HFFc6 (cell line): ENCODE results near the gene CMIP. TPM values are rescaled to one million over a fixed set of nuclear protein-coding genes. Genes with fewer than 3 reads are reported as not detected.

Experiments
- DNase-seq: peaks from one replicate; pipeline ENCODE4 v3.0.0-alpha.2; 2018
- H3K27ac Mint-ChIP-seq: 2 replicates; pipeline ENCODE4 v1.8.0; 2020; ENCODE audit warnings: mild to moderate bottlenecking, mixed read lengths
- H3K27me3 Mint-ChIP-seq: 2 replicates; pipeline ENCODE4 v1.8.0; 2021; ENCODE audit warnings: mild to moderate bottlenecking, moderate library complexity, mixed read lengths; ENCODE audit not compliant: insufficient read depth
- H3K36me3 Mint-ChIP-seq: 2 replicates; pipeline ENCODE4 v1.8.0; 2021; ENCODE audit warnings: low read depth, mixed read lengths
- H3K4me1 Mint-ChIP-seq: 2 replicates; pipeline ENCODE4 v1.8.0; 2020; ENCODE audit warnings: low read depth, mixed read lengths
- H3K4me3 Mint-ChIP-seq: 2 replicates; pipeline ENCODE4 v1.8.0; 2020; ENCODE audit warnings: mild to moderate bottlenecking, moderate library complexity, mixed read lengths
- H3K9me3 Mint-ChIP-seq: 2 replicates; pipeline ENCODE4 v1.8.0; 2020; ENCODE audit warnings: mild to moderate bottlenecking, mixed read lengths
- total RNA-seq, 6 experiments: library from RNA; stranded (reverse); fragmentation: NEBNext Ultra II Directional; extraction: Animal tissue kit (Norgen Biotek cat#: 25700); gene quantifications; 2 replicates in 1 of 6; 3 replicates in 5 of 6; pipeline ENCODE4 v1.2.3, GENCODE V29; 2021
- TF ChIP-seq, protein P1 (sequence below): fragments of 200-600 bp; sonication (generic); IDR thresholded peaks from 2 replicates; pipeline ENCODE4 v1.5.0; 2021; ENCODE audit warnings: antibody characterized with exemption, mild to moderate bottlenecking

Gene CMIP
- total RNA-seq, 6 experiments from 2014 or later, result 35.9 to 48.0 (median 43.5) TPM

GRCh38 chr16:81611721-81612120, 167.1 kb downstream of the CMIP start:
- TF ChIP-seq, protein P1, sequence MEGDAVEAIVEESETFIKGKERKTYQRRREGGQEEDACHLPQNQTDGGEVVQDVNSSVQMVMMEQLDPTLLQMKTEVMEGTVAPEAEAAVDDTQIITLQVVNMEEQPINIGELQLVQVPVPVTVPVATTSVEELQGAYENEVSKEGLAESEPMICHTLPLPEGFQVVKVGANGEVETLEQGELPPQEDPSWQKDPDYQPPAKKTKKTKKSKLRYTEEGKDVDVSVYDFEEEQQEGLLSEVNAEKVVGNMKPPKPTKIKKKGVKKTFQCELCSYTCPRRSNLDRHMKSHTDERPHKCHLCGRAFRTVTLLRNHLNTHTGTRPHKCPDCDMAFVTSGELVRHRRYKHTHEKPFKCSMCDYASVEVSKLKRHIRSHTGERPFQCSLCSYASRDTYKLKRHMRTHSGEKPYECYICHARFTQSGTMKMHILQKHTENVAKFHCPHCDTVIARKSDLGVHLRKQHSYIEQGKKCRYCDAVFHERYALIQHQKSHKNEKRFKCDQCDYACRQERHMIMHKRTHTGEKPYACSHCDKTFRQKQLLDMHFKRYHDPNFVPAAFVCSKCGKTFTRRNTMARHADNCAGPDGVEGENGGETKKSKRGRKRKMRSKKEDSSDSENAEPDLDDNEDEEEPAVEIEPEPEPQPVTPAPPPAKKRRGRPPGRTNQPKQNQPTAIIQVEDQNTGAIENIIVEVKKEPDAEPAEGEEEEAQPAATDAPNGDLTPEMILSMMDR, result no peak

GRCh38 chr16:81612351-81613163, 167.9 kb downstream of the CMIP start:
- DNase-seq, result no peak
- H3K27ac Mint-ChIP-seq, result no peak overlapping the region
- H3K4me1 Mint-ChIP-seq, result peaks cover 43% of the 10 kb centered on the region

More at GRCh38 chr16:81611721-81612120, 167.1 kb downstream of the CMIP start:
- H3K4me3 Mint-ChIP-seq, result no peak overlapping the region
- H3K4me1 Mint-ChIP-seq, result peaks cover 40% of the 10 kb centered on the region
- H3K27ac Mint-ChIP-seq, result no peak overlapping the region
- no peak for DNase-seq
- peaks cover 3% of the 10 kb centered on the region; the same call in 1 of the 2 replicates for H3K36me3 Mint-ChIP-seq
- H3K9me3 Mint-ChIP-seq, result no peaks in the 10 kb centered on the region
- peaks cover 4% of the 10 kb centered on the region for H3K27me3 Mint-ChIP-seq

DNA sequence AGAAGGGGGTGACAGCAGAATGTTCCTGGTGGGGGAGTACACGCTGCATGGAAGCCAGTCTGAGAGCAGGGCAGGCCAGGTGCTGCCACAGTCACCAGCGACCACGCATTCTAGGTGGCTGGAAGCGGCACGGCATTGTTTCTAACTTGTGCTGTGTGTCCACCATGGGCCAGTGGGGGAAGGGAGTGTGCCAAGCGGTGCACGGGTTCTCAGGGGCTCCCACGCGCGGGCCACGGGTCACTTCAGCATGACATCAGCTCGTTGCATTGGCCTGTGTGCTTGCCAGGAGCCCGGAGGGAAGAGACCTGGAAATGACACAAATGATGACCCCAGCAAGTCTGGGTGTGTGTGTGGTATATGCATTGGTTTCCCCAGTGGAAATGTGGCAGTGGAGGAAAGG, 169.6 kb downstream of the CMIP start:
- Mint-ChIP-seq H3K9me3 (no peaks in the 10 kb centered on the region), H3K27ac (no peak overlapping the region), H3K36me3 (peaks cover 4% of the 10 kb centered on the region; the same call in 1 of the 2 replicates), H3K27me3 (peaks cover 3% of the 10 kb centered on the region), H3K4me1 (peaks cover 31% of the 10 kb centered on the region), H3K4me3 (no peak overlapping the region)
- DNase-seq, result no peak
- TF ChIP-seq, protein P1, result no peak

More at GRCh38 chr16:81612351-81613163, 167.9 kb downstream of the CMIP start:
- no peaks in the 10 kb centered on the region for H3K9me3 Mint-ChIP-seq
- TF ChIP-seq, protein P1, result no peak
- H3K27me3 Mint-ChIP-seq, result peaks cover 4% of the 10 kb centered on the region
- H3K36me3 Mint-ChIP-seq, result no peaks in the 10 kb centered on the region
- H3K4me3 Mint-ChIP-seq, result no peak overlapping the region

DNA sequence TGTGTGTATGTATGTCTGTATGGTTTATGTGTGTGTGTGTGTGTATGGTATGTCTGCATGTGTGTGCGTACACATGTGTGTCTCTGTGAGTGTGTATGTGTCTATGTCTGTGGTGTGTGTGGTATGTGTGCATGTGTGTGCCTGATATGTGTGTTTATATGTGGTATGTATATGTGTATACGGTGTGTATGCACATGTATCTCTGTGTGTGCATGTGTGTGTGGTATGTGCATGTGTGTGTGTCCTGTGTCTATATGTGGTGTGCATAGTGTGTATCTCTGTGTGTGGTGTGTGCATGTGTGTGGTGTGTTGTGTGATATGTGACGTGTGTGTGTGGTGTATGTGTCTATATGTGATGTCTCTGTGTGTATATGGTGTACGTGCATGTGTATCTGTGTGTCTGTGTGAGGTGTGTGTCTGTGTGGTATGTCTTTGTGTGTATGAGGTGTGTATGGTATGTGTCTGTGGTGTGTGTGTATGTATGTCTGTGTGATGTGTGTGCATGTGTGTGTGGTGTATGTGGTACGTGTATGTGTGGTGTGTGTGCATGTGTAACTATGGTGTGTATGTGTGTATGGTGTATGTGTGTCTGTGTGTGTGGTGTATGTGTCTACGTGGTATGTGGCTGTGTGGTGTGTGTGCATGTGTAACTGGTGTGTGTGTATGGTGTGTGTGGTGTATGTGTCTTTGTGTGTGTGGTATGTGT, 170.2 kb downstream of the CMIP start:
- Mint-ChIP-seq H3K27me3 (peaks cover 2% of the 10 kb centered on the region), H3K4me3 (no peak overlapping the region), H3K9me3 (no peaks in the 10 kb centered on the region), H3K27ac (no peak overlapping the region), H3K36me3 (peaks cover 9% of the 10 kb centered on the region; the same call in 1 of the 2 replicates), H3K4me1 (peaks cover 24% of the 10 kb centered on the region)
- no peak for DNase-seq
- TF ChIP-seq, protein P1, result no peak

- peaks cover 9% of the 10 kb centered on the region; the same call in 1 of the 2 replicates for H3K36me3 Mint-ChIP-seq
- peaks cover 2% of the 10 kb centered on the region for H3K27me3 Mint-ChIP-seq
- DNase-seq, result no peak
- TF ChIP-seq, protein P1, result no peak
- H3K27ac Mint-ChIP-seq, result no peak overlapping the region
- H3K4me1 Mint-ChIP-seq, result peaks cover 18% of the 10 kb centered on the region
- no peaks in the 10 kb centered on the region for H3K9me3 Mint-ChIP-seq
- no peak overlapping the region for H3K4me3 Mint-ChIP-seq
Measured at GRCh38 chr16:81615411-81615810, 170.8 kb downstream of the CMIP start.
